ENCODE data around the gene TRIM56. TPM values are rescaled to one million over a fixed set of nuclear protein-coding genes. Genes with fewer than 3 reads are reported as not detected.

TRIM56 gene
- total and polyA plus RNA-seq, 2 of the 13 experiments (the other 11 are each of a cell fraction or from before 2014, with no cell fraction given): 3.2 to 7.1 TPM

- TF ChIP-seq CTCF (CRISPR knock-in tag; IDR thresholded peaks at IDR 0.05) (no peak), SRSF4 (IDR thresholded peaks at IDR 0.05; ENCODE audit: low read depth, low read length, poor library complexity, severe bottlenecking) (no peak), PRDM4 (CRISPR knock-in tag; IDR thresholded peaks at IDR 0.05; ENCODE audit: borderline replicate concordance) (no peak), ZNF138 (CRISPR knock-in tag; IDR thresholded peaks at IDR 0.05; ENCODE audit: low read depth) (no peak), ZFP37 (CRISPR knock-in tag; IDR thresholded peaks at IDR 0.05; ENCODE audit: borderline replicate concordance) (no peak), NFIB (CRISPR knock-in tag; IDR thresholded peaks at IDR 0.05; ENCODE audit: borderline replicate concordance) (no peak), PHF8 (CRISPR knock-in tag; IDR thresholded peaks at IDR 0.05) (no peak), SNAPC5 (CRISPR knock-in tag; IDR thresholded peaks at IDR 0.05; ENCODE audit: borderline replicate concordance) (no peak), CCAR2 (optimal IDR thresholded peaks at IDR 0.05; ENCODE audit: low read depth, low read length) (no peak), FIP1L1 (IDR thresholded peaks at IDR 0.05; ENCODE audit: borderline replicate concordance, insufficient read depth, low read depth, low read length) (no peak), THAP8 (CRISPR knock-in tag; IDR thresholded peaks at IDR 0.05; ENCODE audit: borderline replicate concordance) (no peak), ISX (CRISPR knock-in tag; conservative IDR thresholded peaks at IDR 0.05) (no peak), WIZ (CRISPR knock-in tag; IDR thresholded peaks at IDR 0.05) (no peak), JUND (CRISPR knock-in tag; IDR thresholded peaks at IDR 0.05) (no peak), ZBTB44 (CRISPR knock-in tag; IDR thresholded peaks at IDR 0.05) (no peak), ATF3 (CRISPR knock-in tag; IDR thresholded peaks at IDR 0.05) (peak; percentile 46; the same call in 1 of the 2 replicates), ZNF556 (CRISPR knock-in tag; IDR thresholded peaks at IDR 0.05; ENCODE audit: borderline replicate concordance) (no peak), ZNF101 (CRISPR knock-in tag; IDR thresholded peaks at IDR 0.05; ENCODE audit: borderline replicate concordance, low read depth) (no peak), SOX13 (IDR thresholded peaks at IDR 0.05) (no peak), SOX13 (CRISPR knock-in tag; conservative IDR thresholded peaks at IDR 0.05 in 1 of 2, IDR thresholded peaks at IDR 0.05 in 1 of 2) (peak in 1 of 2 experiments; percentile 92; a peak in 2 of 4 replicates), NFATC3 (CRISPR knock-in tag; IDR thresholded peaks at IDR 0.05) (no peak), KAT7 (CRISPR knock-in tag; IDR thresholded peaks at IDR 0.05; ENCODE audit: borderline replicate concordance) (no peak)
Measured at GRCh38 chr7:101122933-101123702, 37.8 kb downstream of the TRIM56 start (continued).
